Ovary (tissue), 3 donors: ENCODE data around the gene DCN.

Experiments
- CTCF ChIP-seq, 3 donors: fragments of 450-650 bp in 2 of 3; fragments of 200-600 bp in 1 of 3; IDR thresholded peaks; one replicate each; pipeline versions ENCODE4 v1.5.1 to v1.8.0; 2016 to 2022; ENCODE audit warnings: antibody characterized with exemption in 3 of 3, mild to moderate bottlenecking in 1 of 3
- POLR2A ChIP-seq: fragments of 450-650 bp; IDR thresholded peaks from one replicate; pipeline ENCODE4 v1.6.1; 2017; ENCODE audit warnings: antibody characterized with exemption, mild to moderate bottlenecking, moderate library complexity
- donor health status: DM: no; HTN: no; CAD: no.

- TF ChIP-seq CTCF (IDR thresholded peaks at IDR 0.05) = no peak
- no peak for TF ChIP-seq POLR2A
Observed at GRCh38 chr12:91210618-91211017, 28.0 kb upstream of the DCN start.
